ENCODE data around the gene DYNLRB1.
"Not testable (repeated sequence)": the region's sequence is repeated elsewhere in the genome, so short reads cannot be mapped to it uniquely, and the experiment has no call there.

DNA sequence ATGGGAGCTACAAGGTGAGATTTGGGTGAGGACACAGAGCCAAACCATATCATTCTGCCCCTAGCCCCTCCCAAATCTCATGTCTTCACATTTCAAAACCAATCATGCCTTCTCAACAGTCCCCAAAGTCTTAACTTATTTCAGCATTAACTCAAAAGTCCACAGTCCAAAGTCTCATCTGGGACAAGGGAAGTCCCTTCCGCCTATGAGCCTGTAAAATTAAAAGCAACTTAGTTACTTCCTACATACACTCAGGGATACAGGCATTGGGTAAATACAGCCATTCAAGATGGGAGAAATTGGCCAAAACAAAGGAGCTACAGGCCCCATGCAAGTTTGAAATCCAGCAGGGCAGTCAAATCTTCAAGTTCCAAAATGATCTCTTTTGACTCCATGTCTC is 34.1 kb upstream of the DYNLRB1 start:
- TF ChIP-seq, protein P1, sequence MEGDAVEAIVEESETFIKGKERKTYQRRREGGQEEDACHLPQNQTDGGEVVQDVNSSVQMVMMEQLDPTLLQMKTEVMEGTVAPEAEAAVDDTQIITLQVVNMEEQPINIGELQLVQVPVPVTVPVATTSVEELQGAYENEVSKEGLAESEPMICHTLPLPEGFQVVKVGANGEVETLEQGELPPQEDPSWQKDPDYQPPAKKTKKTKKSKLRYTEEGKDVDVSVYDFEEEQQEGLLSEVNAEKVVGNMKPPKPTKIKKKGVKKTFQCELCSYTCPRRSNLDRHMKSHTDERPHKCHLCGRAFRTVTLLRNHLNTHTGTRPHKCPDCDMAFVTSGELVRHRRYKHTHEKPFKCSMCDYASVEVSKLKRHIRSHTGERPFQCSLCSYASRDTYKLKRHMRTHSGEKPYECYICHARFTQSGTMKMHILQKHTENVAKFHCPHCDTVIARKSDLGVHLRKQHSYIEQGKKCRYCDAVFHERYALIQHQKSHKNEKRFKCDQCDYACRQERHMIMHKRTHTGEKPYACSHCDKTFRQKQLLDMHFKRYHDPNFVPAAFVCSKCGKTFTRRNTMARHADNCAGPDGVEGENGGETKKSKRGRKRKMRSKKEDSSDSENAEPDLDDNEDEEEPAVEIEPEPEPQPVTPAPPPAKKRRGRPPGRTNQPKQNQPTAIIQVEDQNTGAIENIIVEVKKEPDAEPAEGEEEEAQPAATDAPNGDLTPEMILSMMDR (conservative IDR thresholded peaks at IDR 0.05; ENCODE audit: low read depth, low read length): not testable (repeated sequence)
- TF ChIP-seq EZH2phosphoT487 (IDR thresholded peaks at IDR 0.05; ENCODE audit: borderline replicate concordance, low read length); EZH2 (IDR thresholded peaks at IDR 0.05; ENCODE audit: low read length, unreplicated experiment): not testable (repeated sequence)
